HG02885 (cell line): ENCODE results near the gene ROCK2.

Source experiments
- ATAC-seq: cut with Tn5 transposase; IDR thresholded peaks from one replicate; pipeline ENCODE4 v1.9.1; 2021; ENCODE audit warnings: mild to moderate bottlenecking; ENCODE audit not compliant: unreplicated experiment, poor library complexity

Gene ROCK2

DNA sequence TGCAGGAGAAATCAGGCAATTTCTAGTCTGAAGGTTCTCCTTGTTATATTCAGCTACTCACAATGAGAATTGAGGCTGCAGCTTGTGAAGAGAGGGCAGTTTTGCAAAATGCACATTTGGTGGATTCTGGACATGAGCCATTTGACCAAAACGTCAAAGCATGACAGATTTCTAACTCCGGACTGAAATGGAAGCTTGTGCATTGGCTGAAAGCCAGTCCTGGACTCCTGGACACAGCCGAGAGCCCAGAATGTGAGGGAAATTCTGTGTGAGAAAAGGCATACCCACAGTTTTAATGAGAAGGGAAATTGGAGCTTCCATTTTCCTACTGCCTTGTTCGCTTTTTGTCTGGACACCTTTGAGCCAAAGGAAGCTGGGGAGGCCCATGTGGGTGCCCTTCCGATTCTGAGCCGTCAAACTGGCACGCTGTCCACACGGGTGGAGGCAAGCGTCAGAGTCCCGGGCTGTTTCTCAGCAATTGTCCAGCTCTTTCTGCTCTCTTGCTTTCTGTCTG lies 23.7 kb upstream of the ROCK2 start:
- ATAC-seq = no peak

DNA sequence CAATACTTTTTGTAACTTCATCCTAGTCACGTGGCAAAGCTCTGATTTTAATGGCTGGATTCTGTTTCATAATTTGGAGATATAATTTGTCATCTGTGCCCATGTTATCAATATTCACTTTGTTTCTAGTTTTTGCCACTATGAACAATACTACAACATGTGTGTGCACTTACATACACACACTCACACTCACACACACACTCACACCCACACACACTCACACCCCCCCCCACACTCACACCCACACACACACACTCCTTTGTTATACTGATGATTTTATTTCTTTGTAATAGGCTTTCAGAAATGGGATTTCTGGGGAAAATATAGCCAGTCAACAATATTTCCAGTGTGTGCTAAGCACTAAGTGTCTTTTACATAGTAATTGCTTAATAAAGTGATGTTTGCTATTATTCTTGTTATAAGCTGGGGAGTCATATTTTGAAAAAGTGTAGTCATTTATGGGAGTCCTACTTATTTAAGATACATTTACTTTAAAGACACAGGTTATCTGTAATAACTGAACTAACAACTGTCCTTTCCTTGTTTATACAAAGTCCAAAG lies 22.8 kb upstream of the ROCK2 start:
- ATAC-seq = no peak

DNA sequence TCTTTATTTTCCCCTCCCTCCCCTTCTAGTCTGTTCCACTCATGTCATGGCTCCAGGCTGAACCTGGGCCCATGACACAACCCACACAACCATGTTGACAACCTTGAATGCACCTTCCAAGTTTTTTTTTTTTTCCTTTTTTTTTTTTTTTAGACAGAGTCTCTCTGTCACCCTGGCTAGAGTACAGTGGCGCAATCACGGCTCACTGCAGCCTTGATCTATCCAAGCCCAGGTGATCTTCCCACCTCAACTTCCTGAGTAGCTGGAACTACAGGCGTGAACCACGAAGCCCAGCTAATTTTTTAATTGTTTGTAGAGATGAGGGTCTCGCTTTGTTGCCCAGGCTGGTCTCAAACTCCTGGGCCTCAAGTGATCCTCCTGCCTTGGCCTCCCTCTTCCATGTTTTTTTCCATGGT lies 21.9 kb upstream of the ROCK2 start:
- ATAC-seq = no peak

DNA sequence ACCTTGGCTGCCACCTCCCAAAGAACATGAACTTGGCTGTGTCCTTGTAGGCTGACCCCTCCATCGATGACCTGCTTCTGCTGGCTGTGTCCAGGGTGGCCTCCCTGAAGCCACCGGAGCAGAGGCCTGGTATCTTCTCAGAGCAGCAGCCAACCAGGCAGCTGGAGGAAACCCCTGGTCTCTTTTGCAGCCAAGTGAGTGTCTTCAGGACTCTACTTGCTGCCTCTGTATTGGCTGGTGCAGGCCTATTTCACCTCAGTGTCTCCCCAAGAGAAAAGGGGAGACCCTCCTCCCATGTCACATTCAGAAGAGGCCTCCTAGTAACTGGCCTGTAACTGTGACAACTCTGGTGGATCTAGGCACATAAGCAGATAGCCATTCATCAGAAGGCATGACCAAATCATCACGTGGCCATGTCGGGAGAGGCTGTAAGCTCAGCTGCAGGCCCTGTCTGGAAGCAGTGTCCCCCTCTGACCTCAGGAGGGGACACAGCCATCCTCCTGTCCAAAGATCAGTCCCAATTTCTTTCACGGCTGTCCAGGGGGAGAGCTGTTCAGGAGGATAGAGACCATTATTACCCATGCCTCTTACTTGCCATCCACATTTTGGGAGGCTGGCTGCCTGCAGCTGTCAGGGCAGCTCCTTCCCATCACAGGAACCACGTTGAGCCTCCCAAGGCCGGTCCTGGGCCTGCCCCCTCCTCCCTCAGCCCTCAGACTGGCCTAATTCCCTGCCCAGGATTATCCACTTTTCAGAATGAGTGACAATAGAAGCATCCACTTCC lies 20.9 kb upstream of the ROCK2 start:
- ATAC-seq = no peak

- ATAC-seq = no peak
Observed at GRCh38 chr2:11364565-11364887, 20.1 kb upstream of the ROCK2 start.

- no peak for ATAC-seq
Observed at GRCh38 chr2:11363868-11364564, 19.6 kb upstream of the ROCK2 start.

GRCh38 chr2:11359865-11360264 lies 15.4 kb upstream of the ROCK2 start:
- no peak for ATAC-seq

DNA sequence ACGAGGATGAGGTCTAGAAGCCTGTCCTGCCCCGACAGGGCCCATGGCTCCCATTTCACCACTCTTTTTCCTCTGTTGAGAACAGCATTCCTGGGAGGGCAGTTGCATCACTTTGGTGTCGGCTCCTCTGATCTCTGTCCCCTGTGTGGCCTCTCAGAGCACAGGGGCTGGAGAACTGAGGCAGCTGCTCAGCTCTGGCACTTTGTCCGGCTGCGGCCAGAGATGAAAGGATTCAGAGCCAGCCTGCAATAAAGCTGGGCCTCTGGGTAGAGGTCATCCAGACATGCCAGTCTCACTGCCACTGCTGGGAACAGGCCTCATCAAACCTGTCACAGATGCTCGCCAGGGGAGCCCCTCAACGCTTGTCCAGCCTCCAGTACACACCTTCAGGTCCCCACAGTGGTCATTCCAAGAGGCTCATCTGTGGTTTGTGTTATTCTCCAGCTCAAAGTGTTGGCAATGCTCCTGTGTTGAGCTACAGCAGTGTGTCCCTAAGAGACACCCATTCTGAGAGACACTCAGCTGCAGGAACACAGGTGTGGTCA lies 13.1 kb upstream of the ROCK2 start:
- no peak for ATAC-seq

GRCh38 chr2:11356764-11357163 lies 12.3 kb upstream of the ROCK2 start:
- no peak for ATAC-seq

DNA sequence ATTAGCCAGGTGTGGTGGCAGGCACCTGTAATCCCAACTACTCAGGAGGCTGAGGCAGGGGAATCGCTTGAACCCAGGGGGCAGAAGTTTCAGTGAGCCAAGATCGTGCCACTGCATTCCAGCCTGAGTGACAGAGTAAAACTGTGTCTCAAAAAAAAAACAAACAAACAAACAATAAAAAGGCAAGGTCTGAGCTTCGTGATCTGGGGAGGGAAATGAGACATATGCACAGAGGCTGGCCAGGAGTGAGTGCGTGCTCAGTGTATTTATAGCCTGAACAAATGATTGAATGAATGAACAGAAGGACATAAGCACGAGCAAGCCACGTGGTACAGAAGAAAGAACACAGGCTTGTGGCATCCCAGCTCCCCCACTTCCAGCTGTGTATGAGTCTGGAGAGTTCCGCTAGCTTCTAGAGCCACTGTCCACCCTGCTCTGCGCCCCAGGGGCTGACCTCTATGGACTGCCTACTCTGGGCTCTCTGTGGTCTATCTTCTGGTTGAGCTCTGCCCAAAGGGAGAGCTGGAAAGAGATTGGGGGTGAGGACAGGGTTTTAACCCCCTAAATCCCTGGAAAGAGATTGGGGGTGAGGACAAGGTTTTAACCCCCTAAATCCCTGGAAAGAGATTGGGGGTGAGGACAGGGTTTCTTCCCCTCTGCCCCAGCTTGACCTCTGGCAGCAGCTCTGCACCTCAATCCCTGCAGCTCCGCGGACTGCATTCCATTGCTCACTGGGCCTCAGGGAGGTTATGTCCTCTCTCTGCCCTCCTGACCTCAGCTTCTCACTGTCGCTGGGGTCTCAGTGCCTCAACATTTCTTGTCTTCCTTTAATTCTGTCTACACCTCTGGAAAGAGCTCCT lies 11.0 kb upstream of the ROCK2 start:
- ATAC-seq = no peak

DNA sequence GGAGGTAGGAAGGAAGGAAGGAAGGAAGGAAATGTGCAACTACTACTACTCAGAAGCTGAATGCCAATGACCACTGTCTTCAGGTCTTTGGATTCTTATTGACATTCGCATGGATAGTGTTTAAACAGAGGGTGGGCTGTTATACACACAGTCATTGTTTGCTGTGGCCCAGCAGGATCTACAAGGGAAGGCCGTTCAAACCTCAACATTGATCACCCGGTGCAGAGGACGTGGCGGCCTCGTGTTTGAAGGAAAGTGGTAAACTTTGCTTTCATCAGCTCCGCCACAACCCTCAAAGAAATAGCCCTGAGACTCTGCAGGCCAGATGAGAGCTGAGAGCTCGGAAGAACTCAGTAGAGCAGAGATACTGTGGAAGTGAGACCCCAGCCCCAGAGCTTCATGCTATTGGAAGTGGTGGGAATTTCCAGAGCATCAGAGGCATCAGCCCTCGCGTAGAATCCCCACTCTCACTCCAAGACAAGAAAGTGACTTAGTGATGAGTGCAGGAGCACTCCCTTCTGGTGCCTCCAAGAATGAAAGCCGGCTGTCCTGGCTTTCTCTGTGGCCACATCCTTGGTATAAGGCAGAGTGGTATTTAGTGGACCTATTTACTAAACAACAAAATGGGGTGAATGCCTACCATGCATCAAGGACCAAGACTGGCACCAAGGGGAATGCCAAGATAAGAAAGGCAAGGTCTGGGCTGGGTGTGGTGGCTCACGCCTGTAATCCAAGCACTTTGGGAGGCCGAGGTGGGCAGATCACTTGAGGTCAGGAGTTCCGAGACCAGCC lies 10.1 kb upstream of the ROCK2 start:
- no peak for ATAC-seq

DNA sequence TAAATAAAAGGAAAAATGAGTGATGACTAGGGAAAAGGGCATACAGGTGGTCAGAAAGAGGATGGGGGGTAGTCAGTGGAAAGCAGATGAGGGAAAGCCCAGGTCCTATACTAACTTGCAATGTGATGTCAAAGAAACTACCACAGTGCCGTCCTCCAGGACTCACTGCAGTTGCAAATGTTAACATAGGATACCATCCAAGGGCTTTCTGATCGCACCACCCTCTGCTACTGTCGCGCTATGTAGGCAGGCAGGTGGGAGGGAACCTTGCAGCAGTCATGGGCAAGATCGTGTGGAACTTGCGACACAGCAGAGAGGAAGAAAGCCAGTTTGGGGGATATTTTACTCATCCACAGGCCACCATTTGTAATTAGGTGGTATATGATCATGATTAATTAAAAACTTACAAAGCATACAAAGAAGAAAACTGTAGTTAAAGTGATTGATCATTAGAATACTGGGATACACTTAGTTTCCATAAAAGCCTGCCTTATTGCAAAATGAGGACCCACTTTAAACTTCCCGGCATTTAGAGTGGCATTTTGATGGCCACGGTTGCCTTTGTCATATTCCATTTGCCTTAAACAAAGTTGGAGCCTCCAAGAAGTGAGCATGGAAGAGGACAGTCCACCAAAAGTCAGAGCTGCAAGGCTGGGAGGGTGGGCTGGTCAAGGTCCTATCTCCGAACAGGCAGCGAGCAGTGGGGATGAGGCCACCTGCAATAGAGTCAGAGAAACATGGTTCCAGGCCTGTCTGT lies 8.5 kb upstream of the ROCK2 start:
- ATAC-seq = no peak

- no peak for ATAC-seq
Observed at GRCh38 chr2:11348209-11348749, 3.8 kb upstream of the ROCK2 start.

DNA sequence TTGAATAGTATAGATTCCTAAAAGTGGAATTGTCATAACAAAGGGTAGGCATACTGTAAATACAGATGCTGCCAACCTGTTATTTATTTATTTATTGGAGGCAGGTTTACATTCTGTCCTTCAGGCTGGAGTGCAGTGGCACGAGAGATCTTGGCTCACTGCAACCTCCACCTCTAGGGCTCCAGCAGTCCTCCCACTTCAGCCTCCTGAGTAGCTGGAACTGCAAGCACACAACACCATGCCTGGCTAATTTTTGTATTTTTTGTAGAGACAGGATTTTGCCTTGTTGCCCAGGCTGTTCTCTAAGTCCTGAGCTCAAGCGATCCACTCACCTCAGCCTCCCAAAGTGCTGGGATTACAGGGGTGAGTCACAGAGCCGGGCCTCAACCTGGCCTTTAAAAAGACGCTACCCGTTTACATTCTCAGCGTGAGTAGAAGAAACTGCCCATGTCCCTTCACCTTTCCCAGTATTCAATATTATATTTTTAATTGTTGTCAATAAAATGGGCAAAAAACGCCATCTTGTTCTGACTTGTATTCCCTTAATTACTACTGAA lies 3.0 kb upstream of the ROCK2 start:
- no peak for ATAC-seq

- no peak for ATAC-seq
Observed at GRCh38 chr2:11346023-11346482, 1.6 kb upstream of the ROCK2 start.

GRCh38 chr2:11344956-11345677 lies 681 bp upstream of the ROCK2 start:
- ATAC-seq = peak; percentile 37

DNA sequence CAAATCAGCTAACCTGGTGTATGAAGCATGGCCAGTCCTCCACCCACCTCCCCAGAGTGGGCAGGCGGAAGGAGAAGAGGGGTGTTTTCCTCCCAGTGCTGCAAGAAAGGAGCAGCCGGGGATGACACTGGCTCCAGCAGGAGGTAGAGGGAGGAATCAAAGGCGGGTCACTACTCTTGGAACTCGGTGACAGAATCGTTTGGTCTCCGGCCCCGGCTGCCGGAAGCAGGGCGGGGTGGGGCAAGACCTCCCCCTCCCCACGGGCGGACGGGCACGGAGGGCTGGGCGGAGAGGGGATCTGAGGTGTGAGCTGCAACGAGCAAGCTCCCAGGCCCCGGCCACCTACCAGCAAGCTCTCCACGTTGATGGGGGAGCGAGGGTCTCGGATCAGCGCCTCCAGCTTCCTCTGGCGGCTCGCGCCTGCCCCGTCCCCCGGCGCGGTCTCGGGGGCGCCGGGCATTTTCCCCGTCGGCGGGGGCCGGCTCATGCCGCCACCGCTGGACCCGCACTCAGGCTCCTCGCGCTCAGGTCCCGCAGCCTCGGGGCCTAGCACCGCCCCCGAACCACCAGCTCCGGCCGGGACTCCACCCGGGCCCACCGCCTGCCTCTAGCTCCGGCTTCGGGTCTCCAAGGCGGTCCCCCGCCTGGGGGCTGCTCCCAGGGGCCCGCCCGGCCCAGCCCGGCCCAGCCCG lies 640 bp downstream of the ROCK2 start:
- ATAC-seq = peak; percentile 31
